Measurements from ENCODE around the gene SEPTIN14. TPM values are rescaled to one million over a fixed set of nuclear protein-coding genes. Genes with fewer than 3 reads are reported as not detected.
"Not testable (repeated sequence)": the region's sequence is repeated elsewhere in the genome, so short reads cannot be mapped to it uniquely, and the experiment has no call there.

SEPTIN14 gene
- total and polyA plus RNA-seq, 2 experiments from 2014 or later = not detected

DNA sequence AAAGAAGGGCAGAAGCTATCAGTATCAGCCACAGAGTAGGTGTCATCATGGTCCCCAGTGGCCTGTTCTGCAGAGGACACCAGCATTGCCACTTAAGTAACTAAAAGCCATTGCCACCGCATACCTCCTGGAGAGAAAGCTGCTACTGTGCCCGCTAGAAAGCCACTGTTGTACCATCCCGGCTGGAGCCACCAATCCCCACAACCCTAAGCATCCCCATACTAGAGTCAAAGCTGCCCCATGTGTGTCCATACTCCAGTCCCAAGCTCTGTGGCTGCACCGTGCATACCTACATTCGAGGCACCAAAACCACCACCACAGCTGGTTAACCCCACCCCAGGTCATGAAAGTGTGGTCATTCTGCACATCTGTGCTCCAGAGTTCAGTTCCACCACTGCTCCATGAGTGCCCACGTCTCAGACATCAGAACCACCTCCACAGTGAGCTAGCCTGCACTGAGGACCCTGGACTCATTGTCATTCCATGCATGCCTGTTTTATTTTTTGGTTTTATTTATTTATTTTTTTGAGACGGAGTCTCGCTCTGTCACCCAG is 9.5 kb upstream of the SEPTIN14 start:
- no peaks in the 10 kb centered on the region for H3K9me3 ChIP-seq (ENCODE audit: low read depth)
- no peak for DNase-seq (ENCODE audit: low read depth in 1 of 2, low spot score in 1 of 2)
- no peak overlapping the region for H3K27ac ChIP-seq
- H3K4me3 ChIP-seq = no peak overlapping the region
- H3K4me1 ChIP-seq (ENCODE audit: low read depth) = no peaks in the 10 kb centered on the region
- H3K27me3 ChIP-seq = no peaks in the 10 kb centered on the region
- TF ChIP-seq, protein P1, sequence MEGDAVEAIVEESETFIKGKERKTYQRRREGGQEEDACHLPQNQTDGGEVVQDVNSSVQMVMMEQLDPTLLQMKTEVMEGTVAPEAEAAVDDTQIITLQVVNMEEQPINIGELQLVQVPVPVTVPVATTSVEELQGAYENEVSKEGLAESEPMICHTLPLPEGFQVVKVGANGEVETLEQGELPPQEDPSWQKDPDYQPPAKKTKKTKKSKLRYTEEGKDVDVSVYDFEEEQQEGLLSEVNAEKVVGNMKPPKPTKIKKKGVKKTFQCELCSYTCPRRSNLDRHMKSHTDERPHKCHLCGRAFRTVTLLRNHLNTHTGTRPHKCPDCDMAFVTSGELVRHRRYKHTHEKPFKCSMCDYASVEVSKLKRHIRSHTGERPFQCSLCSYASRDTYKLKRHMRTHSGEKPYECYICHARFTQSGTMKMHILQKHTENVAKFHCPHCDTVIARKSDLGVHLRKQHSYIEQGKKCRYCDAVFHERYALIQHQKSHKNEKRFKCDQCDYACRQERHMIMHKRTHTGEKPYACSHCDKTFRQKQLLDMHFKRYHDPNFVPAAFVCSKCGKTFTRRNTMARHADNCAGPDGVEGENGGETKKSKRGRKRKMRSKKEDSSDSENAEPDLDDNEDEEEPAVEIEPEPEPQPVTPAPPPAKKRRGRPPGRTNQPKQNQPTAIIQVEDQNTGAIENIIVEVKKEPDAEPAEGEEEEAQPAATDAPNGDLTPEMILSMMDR (IDR thresholded peaks at IDR 0.05; ENCODE audit: low read depth, low read length) = no peak
- no peaks in the 10 kb centered on the region for H3K36me3 ChIP-seq

DNA sequence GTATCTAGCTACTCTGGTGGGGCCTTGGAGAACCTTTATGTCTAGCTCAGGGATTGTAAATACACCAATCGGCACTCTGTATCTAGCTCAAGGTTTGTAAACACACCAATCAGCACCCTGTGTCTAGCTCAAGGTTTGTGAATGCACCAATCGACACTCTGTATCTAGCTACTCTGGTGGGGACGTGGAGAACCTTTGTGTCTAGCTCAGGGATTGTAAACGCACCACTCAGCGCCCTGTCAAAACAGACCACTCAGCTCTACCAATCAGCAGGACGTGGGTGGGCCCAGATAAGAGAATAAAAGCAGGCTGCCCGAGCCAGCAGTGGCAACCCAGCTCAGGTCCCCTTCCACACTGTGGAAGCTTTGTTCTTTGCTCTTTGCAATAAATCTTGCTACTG is 6.4 kb upstream of the SEPTIN14 start:
- not testable (repeated sequence) for H3K4me1 ChIP-seq (ENCODE audit: low read depth); H3K36me3 ChIP-seq; H3K4me3 ChIP-seq; H3K9me3 ChIP-seq (ENCODE audit: low read depth); H3K27me3 ChIP-seq; H3K27ac ChIP-seq; DNase-seq (ENCODE audit: low read depth in 1 of 2, low spot score in 1 of 2)

DNA sequence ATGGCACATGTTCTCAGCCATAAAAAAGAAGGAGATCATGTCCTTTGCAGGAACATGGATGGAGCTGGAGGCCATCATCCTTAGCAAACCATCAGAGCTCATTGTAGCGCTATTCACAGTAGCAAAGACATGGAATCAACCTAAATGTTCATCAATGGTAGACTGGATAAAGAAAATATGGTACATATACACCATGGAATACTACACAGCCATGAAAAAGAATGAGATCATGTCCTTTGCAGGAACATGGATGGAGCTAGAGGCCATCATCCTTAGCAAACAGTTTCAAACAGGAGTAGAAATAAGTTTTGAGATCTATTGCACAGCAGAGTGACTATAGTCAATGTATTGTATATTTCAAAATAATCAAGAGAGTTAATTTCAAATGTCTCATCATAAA is 17.4 kb downstream of the SEPTIN14 start:
- not testable (repeated sequence) for H3K27ac ChIP-seq; H3K36me3 ChIP-seq; H3K4me1 ChIP-seq (ENCODE audit: low read depth); H3K27me3 ChIP-seq; H3K4me3 ChIP-seq; H3K9me3 ChIP-seq (ENCODE audit: low read depth); DNase-seq (ENCODE audit: low read depth in 1 of 2, low spot score in 1 of 2)

DNA sequence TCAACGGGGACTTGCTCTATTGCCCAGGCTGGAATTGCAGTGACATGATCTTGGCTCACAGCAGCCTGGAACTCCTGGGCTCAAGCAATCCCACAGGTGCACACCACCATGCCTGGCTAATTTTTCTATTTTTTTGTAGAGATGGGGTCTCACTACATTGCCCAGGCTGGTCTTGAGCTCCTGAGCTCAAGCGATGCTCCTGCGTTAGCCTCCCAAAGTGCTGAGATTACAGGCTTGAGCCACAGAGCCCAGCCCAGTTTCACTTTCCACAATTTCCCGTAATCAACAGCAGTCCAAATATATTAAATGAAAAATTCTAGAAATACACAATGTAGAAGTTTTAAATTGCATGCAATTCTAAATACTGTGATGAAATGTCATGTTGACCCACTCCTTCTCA is 24.0 kb downstream of the SEPTIN14 start:
- no peaks in the 10 kb centered on the region for H3K27me3 ChIP-seq
- H3K9me3 ChIP-seq (ENCODE audit: low read depth) = no peaks in the 10 kb centered on the region
- no peak for DNase-seq (ENCODE audit: low read depth in 1 of 2, low spot score in 1 of 2)
- H3K36me3 ChIP-seq = no peaks in the 10 kb centered on the region
- H3K27ac ChIP-seq = no peak overlapping the region
- H3K4me1 ChIP-seq (ENCODE audit: low read depth) = no peaks in the 10 kb centered on the region
- H3K4me3 ChIP-seq = no peak overlapping the region
- TF ChIP-seq, protein P1 (IDR thresholded peaks at IDR 0.05; ENCODE audit: low read depth, low read length) = no peak

DNA sequence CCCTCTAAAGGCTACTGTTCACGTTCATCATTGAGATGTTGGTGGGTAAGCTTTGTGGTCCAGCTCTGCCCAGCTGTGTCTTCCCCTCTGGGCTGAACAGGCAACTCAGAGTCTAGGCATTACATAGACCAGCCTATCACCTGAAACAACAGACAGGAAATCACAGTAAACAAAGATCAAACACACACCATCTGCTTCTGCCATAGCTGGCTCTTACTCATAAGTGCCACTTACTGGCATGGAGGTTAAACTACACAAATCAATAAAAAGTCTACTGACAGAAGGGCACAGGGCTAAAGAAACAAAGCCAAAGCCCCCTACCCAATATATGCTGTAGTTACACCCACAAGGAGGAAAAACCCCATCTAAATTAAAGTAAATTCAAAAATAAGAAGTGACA is 35.0 kb downstream of the SEPTIN14 start:
- DNase-seq (ENCODE audit: low read depth in 1 of 2, low spot score in 1 of 2) = no peak
- H3K4me3 ChIP-seq = no peak overlapping the region
- H3K27me3 ChIP-seq = no peaks in the 10 kb centered on the region
- no peaks in the 10 kb centered on the region for H3K9me3 ChIP-seq (ENCODE audit: low read depth)
- TF ChIP-seq, protein P1 (IDR thresholded peaks at IDR 0.05; ENCODE audit: low read depth, low read length) = no peak
- no peaks in the 10 kb centered on the region for H3K36me3 ChIP-seq
- H3K4me1 ChIP-seq (ENCODE audit: low read depth) = no peaks in the 10 kb centered on the region
- no peak overlapping the region for H3K27ac ChIP-seq

DNA sequence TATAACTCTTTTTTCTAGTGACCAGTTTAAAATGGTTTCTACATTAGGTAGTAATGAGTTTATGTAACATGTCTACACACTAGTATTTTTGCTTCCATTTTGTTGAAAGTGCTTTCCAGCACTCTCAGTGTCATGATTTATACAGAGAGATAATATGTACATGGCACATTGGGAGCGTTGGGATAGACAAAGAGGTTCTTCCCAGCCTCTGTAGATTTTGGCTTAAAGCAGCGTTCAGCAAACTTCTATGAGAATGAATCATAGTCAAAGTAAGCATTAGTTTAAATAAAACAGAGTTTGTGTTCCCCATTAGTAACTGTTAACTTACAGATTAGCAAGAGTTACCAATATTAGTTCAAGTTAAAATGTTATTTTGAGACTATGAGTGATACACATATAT is 43.9 kb downstream of the SEPTIN14 start:
- Histone ChIP-seq H3K27me3 (no peaks in the 10 kb centered on the region), H3K9me3 (ENCODE audit: low read depth) (no peaks in the 10 kb centered on the region), H3K4me3 (no peak overlapping the region), H3K4me1 (ENCODE audit: low read depth) (no peaks in the 10 kb centered on the region), H3K27ac (no peak overlapping the region), H3K36me3 (no peaks in the 10 kb centered on the region)
- DNase-seq (ENCODE audit: low read depth in 1 of 2, low spot score in 1 of 2) = no peak
- TF ChIP-seq, protein P1 (IDR thresholded peaks at IDR 0.05; ENCODE audit: low read depth, low read length) = no peak

DNA sequence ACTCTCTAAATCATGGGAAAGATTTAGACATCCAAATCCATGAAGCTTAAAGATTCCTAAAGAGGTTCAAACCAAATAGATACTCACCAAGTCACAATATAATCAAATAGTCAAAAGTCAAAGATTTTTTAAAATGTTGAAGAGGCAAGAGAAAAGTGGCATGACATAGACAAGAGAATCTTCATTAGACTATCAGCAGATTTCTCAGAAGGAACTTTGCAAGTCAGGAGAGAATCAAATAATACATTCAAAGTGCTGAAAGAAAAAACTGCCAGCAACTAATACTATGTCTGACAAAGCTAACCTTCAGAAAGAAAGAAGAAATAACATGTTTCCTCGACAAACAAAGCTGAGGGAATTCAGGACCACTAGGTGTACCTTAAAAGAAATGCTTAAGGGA is 65.3 kb downstream of the SEPTIN14 start:
- DNase-seq (ENCODE audit: low read depth in 1 of 2, low spot score in 1 of 2); H3K9me3 ChIP-seq (ENCODE audit: low read depth); H3K4me3 ChIP-seq; H3K36me3 ChIP-seq; H3K27ac ChIP-seq; H3K27me3 ChIP-seq; H3K4me1 ChIP-seq (ENCODE audit: low read depth): not testable (repeated sequence)

Data from cardiac muscle cell (in vitro differentiated cells and primary cell).